Measurements from ENCODE around the gene FLNB.
"Not testable (repeated sequence)": the region's sequence is repeated elsewhere in the genome, so short reads cannot be mapped to it uniquely, and the experiment has no call there.

The FLNB gene

DNA sequence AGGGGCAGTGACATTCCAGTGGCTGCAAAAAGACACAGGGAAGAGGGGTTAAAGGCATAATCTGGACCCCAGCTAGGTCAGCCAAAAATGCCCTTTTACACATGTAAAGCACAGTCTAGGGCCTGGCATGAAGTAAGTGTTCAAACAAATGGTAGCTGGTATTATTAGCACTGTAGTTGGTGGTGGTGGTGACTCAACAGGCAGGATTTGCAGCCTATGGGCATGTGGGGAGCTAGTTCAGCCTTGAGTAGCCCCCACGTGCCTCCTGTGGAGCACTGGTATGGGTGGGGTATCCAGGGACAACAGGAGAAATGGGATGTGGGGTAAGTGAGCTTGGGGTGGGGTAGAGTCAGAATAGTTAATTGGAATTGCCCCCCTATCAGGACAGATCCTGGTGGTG is 175.0 kb downstream of the FLNB start:
- DNase-seq (ENCODE audit: low read depth) = no peak

DNA sequence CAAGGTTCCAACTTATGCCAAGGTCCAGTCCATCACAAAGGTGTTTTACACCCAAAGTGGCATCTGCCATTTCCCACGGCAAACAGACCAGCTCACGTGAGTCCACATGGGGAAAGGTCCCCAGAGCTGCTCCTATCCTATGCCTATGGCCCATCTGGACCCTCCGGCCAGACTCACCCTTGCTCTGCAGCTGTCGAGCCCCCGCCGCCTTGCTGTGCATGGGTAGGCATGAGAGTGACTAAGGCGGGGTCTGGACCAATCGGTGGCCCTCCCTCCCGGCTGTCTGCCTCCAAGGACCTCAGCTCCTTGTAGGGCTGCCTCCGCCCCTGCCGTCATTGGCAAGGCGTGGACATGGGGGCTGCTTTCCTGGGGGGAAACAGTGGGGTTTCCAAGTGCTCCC is 175.7 kb downstream of the FLNB start:
- no peak for DNase-seq (ENCODE audit: low read depth)

DNA sequence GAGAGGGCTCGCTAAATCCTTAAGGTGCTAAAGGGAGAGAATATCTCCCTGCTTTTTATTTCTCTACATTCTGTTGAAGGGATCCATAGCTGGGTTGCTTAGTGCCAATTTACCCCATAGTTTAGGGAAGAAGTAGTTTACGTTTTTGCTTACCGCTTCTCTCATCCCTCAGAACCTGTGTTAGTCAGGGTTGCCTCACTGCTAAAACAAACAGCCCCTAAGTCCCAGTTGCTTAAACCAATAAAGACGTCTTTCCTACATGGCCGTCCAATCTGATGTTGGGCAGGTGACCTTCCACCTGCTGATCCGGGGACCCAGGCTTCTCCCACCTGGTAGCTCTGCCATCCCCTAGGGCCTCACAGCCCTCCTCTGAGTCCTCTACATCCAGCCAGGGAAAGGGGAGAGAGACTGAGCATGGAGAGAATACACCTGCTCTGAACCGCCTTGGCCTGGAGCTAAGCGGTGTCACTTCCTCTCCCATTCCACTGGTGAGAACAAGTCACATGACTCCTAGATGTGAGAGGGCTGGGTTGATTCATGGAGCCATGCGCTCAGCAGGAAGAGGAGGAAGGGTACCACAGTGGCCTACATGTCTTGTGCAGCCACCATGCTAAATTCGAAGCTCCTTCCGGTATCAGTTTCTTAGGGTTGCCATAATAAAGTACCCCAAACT is 176.2 kb downstream of the FLNB start:
- DNase-seq (ENCODE audit: low read depth) = no peak

DNA sequence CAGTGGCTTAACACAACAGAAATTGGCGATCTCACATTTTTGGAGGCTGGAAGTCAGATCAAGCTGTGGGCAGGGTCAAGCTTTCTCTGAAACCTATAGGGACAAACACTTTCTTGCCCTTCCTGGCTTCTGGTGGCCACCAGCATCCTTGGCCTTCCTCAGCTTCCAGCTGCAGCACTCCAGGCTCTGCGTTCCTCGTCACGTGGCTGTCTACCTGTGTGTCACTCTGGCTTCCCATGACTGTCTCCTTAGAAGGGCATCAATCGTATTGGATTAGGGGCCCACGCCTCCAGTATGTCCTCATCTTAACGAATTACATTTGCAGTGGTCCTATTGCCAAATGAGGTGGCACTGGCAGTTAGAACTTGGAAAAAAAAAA is 176.7 kb downstream of the FLNB start:
- no peak for DNase-seq (ENCODE audit: low read depth)

DNA sequence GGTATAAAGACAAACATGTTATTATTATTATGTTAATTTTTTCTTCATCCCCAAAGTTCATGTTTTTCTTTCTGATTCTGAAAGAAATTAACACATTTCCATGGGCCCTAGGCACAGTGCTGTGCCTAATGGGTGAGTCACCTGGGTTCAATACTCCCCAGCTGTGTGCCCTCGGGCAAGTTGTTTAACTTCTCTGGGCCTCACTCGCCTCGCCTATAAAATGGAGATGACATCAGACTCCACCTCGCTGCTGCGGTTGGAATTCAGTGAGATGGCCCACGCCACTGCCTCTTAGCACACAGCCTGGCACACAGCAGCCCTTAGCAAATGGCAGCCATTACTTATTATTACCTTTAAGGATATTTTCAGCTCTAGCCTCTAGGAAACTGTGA is 179.9 kb downstream of the FLNB start:
- DNase-seq (ENCODE audit: low read depth) = no peak

DNA sequence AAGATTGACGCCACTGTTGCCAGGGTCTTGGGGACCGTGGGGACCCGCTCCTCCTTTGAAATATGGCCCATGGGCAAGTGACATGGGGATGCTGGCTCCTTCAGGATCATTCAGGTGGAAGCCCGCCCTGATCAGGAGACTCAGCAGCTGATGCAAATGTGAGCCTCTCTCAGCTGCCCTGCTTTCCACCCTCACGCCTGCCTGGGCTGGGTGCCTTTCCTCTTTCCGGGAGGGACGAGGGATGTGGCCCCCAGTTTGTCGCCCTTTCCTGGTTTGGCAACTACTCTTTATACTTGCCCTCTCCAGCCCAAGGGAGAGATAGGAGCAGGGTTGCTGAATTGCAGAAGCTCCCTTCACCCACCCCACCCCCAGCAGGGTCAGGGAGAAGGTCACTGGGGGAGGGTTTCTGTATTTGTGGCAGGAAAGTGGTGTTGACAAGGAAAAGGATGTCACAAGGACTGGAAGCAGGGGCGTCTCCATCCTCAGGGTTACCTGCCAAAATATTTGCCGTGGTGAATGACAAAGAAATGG is 180.8 kb downstream of the FLNB start:
- DNase-seq (ENCODE audit: low read depth) = no peak

DNA sequence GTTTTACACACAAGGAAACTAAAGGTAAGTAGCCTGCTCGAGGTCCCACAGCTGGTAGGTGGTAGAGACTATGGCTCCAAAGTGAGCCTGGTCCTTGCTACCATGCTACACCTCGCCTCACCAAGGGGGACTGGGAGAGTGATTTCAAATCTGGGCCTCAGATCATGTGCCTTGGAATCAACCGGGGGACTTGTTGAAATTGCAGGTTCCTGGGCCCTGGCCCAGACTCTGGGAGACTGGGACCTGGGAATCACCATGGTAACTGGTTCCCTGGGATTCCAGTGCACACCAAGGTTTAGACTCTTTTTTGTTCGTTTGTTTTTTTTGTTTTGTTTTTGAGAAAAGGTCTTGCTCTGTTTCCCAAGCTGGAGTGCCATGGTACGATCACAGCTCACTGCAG is 181.5 kb downstream of the FLNB start:
- no peak for DNase-seq (ENCODE audit: low read depth)

DNA sequence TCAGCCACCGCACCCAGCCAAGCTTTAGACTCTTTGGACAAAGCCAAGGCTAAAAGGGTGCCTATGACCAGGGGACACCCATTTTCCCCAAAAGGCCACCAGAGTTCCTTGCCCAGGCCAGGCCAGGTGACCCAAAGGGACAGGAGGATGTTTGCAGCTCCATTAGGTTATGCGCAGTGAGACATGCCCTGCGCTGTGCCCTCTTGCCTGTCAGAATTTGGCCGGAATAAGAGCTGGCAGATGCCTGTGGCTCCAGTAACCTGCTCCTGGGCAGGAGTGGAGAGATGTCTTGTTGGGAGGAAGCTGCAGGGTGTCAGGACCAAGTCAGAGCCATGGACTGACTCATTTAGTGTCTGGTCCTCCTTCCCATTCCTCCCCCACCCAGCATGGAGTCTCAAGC is 182.1 kb downstream of the FLNB start:
- DNase-seq (ENCODE audit: low read depth) = no peak

DNA sequence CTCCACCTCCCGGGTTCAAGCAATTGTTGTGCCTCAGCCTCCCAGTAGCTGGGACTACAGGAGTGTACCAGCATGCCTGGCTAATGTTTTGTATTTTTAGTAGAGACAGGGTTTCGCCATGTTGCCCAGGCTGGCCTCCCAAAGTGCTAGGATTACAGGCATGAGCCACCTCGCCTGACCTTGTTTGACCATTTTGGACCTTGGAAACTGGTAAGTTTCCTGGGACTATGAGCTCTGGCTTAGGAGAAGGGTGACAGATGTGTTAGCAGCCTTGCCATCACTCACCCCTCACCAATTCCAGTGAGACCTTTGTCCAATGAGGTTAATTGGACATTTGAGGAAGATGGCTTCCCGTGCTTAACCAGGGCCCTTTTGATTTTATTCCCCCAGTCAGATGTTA is 182.7 kb downstream of the FLNB start:
- DNase-seq (ENCODE audit: low read depth) = no peak

DNA sequence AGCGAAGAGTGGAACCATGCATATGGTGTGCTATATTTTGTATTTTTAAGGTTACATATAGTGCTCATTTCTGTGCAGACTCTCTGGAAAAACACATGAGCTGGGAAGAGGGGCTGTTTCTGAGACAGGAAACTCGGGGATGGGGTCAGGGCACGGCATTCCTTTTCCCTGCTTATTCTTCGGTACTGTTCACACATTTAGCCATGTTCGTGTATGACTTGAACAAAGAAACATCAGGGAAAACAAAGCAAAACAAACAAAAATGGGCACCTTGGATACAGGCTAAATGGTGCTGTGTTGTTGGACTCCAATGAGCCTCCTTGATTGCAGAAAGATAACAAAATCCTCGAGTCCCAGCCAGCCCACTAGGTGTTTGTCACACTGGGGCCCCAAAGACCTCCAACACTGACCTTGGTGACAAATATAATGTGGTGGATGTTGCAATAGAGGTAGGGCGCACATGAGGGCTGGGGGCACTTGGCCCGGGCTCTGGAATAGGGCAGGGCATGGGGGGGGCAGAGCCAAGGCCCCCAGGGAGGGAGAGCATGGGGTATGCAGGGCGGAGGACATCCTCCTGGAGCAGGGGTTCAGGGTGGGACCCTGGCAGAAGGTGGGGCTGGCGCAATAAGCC is 183.3 kb downstream of the FLNB start:
- no peak for DNase-seq (ENCODE audit: low read depth)

DNA sequence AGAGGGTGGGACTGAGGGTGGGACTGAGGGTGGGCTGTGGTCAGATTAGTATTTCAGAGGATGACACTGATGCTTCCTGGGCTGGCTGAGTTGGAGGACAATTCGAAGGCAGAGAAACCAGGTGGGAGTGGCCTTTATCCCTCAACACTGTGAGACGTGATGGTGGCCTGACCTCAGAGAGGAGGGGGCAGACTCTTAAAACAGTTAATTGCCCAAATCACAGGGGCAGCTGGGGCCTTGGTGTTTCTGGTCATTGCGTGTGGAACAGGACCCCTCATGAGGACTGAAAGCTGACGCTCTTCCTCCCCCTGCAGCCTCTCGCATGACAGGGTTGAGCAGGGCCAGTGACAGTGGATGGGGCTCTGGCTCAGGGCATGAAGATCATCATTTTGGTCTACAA is 183.8 kb downstream of the FLNB start:
- no peak for DNase-seq (ENCODE audit: low read depth)

DNA sequence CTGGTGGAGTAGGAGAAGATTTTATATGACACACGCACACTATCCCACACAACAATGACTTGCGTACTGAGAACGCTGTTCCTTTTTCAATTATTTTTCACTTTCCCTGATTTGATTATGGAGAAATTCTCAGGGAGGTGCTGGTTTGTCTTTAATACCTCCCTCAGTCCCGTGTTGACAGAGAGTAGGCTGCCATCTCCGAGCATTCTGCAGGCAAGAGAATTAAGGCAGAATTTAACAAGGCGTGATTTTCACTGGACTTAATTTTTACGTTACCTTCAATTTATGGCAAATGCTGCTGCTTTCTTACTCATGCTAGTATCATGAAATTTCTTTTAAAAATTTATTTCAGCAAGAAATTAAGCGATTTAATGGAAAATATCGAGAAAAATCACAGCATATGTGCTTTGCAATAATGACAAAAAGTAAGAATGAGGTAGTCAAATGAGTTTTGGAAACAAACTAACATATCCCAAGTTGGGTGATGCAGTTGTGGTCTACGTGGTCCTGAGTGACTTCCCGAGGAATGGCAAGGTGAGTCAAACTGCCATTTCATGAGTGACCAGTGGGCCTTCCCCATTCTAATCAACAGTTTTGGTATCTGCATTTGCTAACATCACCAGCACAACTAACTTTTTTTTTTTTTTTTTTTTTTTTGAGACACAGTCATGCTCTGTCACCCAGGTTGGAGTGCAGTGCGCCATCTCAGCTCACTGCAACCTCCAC is 185.6 kb downstream of the FLNB start:
- DNase-seq (ENCODE audit: low read depth) = no peak

DNA sequence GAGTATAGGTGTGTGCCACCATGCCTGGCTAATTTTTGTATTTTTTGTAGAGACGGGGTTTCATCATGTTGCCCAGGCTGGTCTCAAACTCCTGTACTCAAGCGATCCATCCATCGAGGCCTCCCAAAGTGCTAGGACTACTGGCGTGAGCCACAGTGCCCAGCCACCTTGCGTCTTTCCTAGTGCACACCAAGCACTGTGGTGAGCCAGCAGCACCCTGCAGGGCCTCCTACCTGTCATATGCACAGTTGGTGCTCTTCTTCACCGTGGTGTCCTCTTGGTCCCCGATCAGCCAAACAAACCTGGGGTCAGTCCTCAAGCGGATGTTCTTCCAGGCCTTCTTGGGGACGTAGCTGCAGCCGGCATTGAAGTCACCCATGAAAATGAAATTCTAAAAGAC is 189.4 kb downstream of the FLNB start:
- no peak for DNase-seq (ENCODE audit: low read depth)

DNA sequence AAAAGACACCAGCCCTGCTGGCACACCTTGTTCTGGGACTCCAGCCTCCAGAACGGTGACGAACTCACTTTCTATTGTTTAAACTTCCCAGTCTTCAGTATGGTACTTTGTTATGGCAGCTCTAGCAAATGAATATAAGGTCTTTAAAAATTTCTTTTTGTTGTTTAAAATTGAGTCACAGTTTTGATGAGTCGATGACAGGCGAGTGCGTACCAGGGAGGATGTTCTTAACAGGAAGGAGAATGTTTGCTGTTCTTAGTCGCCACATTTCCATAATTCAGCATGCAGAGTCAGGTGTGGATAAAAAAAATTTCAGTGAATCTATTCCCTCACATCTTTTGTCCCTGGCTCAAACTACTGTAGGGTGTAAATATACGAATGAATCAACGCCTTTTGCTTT is 190.1 kb downstream of the FLNB start:
- DNase-seq (ENCODE audit: low read depth) = no peak

DNA sequence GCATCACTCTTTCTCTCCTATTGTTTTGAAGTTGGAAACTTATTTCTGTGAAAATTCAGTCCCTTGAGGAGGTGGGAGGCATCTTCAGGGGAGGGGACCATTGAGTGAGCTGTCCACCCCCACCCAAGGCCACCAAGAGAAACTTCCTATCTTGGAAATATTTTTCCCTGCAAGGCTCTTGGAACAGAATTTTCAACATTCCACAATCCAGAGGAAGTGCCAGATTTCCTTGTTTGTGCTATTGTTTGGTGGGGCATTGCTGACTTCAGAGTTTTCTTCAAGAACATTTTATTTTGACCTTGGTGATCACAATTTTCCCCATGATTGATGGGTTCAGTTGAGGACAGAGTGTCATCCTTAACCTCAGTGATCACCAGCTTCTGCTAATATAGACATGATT is 190.6 kb downstream of the FLNB start:
- DNase-seq (ENCODE audit: low read depth) = no peak

DNA sequence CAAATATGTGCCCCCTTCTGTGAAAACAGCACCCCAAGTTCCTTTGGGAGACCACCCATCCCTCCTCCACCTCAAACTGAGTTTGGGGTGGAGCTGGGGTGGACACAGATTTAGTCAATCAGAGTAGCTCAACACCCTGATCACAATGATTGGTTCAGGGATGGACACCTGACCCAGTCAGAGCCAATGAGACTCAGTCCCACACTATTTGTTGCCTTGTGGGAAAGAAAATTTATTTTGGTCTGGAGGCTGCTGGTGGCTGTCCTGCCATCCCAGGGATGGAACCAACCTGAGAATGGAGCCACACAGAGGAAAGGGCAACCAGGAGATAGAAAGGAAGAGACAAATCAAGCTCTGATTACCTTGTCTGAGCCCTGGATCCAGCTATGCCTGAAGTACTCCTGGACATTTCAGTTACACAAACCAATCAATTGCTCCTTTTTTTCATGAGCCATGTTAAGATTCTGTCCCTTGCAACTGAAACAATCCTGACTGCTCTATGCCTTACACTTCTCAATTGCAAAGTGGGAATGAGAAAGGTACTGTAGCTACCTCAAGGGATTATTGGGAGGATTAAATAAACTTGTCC is 192.0 kb downstream of the FLNB start:
- no peak for DNase-seq (ENCODE audit: low read depth)

DNA sequence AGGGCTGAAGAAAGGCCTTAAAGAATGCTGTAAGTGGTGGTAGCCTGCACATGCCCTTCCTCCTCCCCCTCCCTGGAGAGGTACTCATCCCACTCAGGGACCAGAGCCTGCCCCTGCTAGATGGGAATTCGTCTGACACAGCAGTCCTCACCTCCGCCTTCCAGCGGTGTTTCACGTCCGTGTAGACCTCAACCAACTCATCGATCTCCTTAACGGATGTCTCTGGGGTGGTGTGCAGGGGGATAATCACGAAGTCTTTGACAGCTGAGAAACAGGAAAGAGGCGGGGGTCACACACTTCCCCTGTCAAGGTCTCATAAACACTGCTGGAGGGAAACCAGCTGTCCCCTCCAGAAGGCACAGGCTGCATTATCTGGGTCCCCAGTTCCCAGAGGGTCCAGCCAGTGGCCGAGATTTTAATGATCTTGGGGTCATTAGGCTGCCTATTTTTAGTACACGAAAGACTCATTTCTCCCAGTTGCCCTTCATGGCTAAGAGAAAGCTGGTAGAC is 192.7 kb downstream of the FLNB start:
- no peak for DNase-seq (ENCODE audit: low read depth)

DNA sequence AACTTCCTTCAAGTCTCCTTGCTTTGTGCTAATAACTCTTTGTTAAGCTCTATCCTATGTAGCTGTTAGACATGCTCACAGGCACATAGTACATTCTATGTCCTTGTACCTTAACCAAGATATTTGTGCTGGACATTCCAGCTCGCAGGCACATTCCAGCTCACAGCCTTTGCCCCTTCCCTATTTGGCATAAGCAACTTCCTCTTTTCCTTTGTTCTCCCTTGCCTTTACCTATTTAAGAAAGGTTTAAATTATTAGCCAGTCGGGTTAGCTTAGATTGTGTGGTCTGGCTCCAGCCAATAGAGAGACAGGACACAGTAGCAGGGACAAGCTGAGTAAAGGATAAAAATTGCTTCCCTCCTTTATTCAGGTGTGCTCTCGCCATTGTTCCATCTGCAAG is 193.2 kb downstream of the FLNB start:
- not testable (repeated sequence) for DNase-seq (ENCODE audit: low read depth)

DNA sequence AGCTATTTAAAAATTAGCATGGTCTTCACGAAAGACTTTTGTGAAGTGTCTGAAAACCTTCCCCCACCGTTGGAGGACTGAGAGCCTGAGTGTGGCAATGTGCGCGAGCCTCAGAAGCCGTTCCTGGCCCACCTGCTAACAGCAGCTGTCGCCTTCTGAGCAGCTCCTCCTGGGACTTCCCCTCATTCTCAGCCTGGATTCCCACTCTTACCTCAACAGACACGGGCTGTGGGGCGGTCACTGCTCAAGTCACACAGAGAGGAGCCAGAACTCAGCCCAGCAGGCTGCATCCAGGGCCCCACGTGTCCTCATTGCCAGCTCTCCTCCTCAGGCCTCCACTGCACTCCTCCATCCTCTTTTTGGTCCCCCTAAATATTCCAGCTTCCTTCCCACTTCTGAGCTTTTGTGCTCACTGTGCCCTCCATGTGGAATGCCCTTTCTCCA is 194.7 kb downstream of the FLNB start:
- DNase-seq (ENCODE audit: low read depth) = no peak

DNA sequence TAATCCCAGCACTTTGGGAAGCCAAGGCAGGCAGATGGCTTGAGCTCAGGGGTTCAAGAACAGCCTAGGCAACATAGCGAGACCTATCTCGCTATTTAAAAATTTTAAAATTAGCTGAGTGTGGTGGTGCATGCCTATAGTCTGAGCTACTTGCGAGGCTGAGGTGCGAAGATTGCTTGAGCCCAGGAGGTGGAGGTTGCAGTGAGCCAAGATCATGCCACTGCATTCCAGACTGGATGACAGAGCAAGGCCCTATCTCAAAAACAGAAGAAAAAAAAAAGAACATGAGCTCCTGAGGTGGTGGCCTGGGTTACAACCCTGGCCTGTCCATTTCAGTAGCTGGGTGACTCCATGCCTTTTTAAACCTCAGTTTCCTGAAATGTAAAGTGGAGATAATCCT is 195.3 kb downstream of the FLNB start:
- DNase-seq (ENCODE audit: low read depth) = no peak

DNA sequence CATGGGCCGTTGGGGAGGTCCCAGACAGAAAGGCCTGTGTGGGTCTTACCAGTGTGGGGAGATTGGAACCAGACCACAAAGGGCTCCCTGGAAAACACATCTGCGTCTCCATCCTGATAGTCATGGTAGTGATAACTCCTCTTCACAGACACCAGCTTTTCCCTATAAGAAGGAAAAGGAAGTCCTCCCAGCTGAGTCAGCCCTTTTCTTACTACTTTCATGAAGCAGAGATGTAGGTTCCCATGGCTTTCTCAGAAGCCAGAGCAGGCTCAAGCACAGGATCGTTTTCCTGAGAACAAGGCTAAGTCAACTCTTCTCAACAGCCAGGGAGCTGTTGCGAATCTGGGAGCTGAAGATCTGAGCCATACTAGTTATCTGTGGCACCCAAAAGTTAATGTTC is 196.5 kb downstream of the FLNB start:
- no peak for DNase-seq (ENCODE audit: low read depth)

DNA sequence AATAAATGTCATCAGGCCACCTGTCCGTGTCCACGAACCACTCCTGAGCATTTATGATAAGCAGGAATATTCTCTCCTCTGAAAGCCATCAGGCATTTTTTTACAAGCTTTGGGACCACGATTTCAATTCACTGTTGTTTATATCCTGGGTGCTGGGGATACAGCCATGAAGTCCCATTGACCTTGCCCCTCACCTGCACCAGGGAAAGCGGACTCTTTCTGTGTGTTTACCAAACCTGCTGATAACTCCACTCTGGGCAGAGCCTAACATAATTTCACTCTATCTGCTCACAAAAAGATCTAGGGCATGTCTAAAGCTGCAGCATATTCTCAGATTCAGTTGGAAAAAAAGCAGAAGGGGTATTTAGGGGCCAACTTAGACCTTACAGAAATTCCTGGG is 197.8 kb downstream of the FLNB start:
- no peak for DNase-seq (ENCODE audit: low read depth)

Measured in fibroblast of the conjunctiva (primary cell).